Measurements from ENCODE around the gene GLI2. TPM values are rescaled to one million over a fixed set of nuclear protein-coding genes. Genes with fewer than 3 reads are reported as not detected.

Gene GLI2
- total and polyA plus RNA-seq, 9 donors, result 5.9 to 53.0 (median 36.3) TPM

DNA sequence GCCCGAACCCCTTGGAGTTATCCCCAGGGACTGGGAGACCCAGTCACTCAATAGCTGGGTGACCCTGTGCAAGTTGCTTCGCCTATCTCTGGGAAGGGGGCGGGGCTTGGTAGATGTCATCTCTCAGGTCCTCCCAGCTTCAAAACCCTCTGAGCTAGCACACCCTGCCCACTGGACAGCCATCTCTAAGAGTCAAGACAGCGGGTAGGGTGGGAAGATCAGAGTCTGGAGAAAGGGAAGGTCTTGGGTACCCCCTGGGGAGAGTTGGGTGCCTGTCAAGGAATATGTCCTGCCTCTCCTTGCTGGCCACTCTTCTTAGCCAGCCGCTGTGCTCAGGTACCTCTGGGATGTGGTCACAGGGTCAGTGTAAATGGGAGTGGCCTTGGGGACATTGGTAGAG lies 8.0 kb downstream of the GLI2 start:
- 92 to 100% (median 93%) methylated on average over 5 of the region's 5 CpGs for WGBS, 3 donors
- Histone ChIP-seq H3K27ac (no peak overlapping the region), H3K4me1 (ENCODE audit: insufficient read depth) (peaks cover 18% of the 10 kb centered on the region), H3K9me3 (no peaks in the 10 kb centered on the region), H3K27me3 (no peaks in the 10 kb centered on the region), H3K4me3 (no peak overlapping the region), H3K36me3 (no peaks in the 10 kb centered on the region)
- peak in 1 of 5 donors; percentile 23 for DNase-seq
- intact Hi-C loops (cut with DNase I), result loop anchor here in 1 of 4 donors (10.0 kb wide), 1 partner anchor 81 kb away; no protein-coding TSS in a partner anchor
- TF ChIP-seq POLR2A (IDR thresholded peaks at IDR 0.05) (no peak), EP300 (IDR thresholded peaks at IDR 0.05) (no peak)
- TF ChIP-seq, protein P1, sequence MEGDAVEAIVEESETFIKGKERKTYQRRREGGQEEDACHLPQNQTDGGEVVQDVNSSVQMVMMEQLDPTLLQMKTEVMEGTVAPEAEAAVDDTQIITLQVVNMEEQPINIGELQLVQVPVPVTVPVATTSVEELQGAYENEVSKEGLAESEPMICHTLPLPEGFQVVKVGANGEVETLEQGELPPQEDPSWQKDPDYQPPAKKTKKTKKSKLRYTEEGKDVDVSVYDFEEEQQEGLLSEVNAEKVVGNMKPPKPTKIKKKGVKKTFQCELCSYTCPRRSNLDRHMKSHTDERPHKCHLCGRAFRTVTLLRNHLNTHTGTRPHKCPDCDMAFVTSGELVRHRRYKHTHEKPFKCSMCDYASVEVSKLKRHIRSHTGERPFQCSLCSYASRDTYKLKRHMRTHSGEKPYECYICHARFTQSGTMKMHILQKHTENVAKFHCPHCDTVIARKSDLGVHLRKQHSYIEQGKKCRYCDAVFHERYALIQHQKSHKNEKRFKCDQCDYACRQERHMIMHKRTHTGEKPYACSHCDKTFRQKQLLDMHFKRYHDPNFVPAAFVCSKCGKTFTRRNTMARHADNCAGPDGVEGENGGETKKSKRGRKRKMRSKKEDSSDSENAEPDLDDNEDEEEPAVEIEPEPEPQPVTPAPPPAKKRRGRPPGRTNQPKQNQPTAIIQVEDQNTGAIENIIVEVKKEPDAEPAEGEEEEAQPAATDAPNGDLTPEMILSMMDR (IDR thresholded peaks at IDR 0.05), result no peak

DNA sequence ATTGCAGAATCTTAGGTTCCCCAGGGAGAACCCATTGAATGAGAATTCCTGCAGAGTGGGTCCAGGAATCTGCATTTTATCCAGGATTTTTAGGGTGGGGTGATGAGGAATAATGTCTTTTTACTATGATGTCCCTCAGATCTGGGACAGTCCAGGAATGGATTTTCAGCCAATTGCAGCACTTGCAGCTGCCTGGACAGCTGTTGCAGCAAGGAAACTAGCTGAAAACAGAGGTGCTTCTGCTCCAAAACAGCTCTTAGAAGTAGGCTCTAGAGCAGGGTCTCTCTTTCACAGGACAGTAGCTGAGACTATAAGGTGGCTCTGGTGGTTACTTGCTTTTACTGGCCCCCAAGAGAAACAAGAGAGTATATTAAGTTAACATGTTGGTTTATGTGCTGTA lies 9.1 kb downstream of the GLI2 start:
- H3K27me3 ChIP-seq, result no peaks in the 10 kb centered on the region
- intact Hi-C loops (cut with DNase I), result loop anchor here in 1 of 4 donors (10.0 kb wide), 1 partner anchor 80 kb away; no protein-coding TSS in a partner anchor
- DNase-seq, result no peak

DNA sequence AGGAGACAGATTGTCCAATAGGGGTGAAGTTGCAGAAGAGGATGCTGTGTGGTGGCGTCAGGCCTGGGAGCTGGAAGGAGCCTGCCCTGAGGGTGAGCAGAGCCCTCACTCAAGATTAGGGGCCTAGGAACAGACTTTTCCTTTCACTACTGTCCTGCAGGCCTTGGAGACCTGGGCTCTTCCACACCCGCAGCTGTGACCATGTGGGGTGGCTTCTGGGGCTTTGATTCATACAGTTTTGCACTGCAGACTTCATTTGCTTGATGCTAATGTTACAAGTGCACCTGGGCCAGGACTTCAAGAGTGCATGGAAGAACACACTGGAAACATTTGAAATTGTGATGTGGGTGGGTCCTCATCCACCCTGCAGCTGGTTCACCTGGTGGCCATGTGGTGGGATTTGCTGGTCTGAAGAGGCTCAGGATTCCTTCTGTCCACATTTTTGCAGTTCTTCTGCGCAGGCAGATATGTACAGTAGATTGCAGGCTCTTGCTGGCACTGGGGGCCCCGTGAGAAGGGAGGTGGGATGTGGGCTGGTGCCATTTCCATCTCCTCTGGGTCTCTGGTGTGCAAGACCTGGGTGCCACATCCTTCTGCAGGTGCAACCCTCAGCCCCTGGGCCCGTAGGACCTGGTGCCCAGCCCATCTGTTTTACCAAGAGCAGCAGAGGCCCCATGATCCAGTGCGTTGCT lies 9.9 kb downstream of the GLI2 start:
- no peak for DNase-seq
- Histone ChIP-seq H3K36me3 (no peaks in the 10 kb centered on the region), H3K27me3 (no peaks in the 10 kb centered on the region), H3K4me1 (ENCODE audit: insufficient read depth) (peaks cover 16% of the 10 kb centered on the region), H3K4me3 (no peak overlapping the region), H3K9me3 (no peaks in the 10 kb centered on the region), H3K27ac (no peak overlapping the region)
- TF ChIP-seq, protein P1 (IDR thresholded peaks at IDR 0.05), result no peak
- TF ChIP-seq POLR2A (IDR thresholded peaks at IDR 0.05) (no peak), EP300 (IDR thresholded peaks at IDR 0.05) (no peak)
- intact Hi-C loops (cut with DNase I), result loop anchor here in 1 of 4 donors (10.0 kb wide), 1 partner anchor 79 kb away; no protein-coding TSS in a partner anchor
- 91 to 95% (median 91%) methylated on average over 6 of the region's 6 CpGs for WGBS, 3 donors

More for the DNA sequence above, 9.1 kb downstream of the GLI2 start:
- TF ChIP-seq, protein P1 (IDR thresholded peaks at IDR 0.05), result no peak
- TF ChIP-seq EP300 (IDR thresholded peaks at IDR 0.05), result no peak
- no peak for TF ChIP-seq POLR2A (IDR thresholded peaks at IDR 0.05)
- Histone ChIP-seq H3K9me3 (no peaks in the 10 kb centered on the region), H3K36me3 (no peaks in the 10 kb centered on the region), H3K4me1 (ENCODE audit: insufficient read depth) (peaks cover 12% of the 10 kb centered on the region), H3K27ac (no peak overlapping the region), H3K4me3 (no peak overlapping the region)

DNA sequence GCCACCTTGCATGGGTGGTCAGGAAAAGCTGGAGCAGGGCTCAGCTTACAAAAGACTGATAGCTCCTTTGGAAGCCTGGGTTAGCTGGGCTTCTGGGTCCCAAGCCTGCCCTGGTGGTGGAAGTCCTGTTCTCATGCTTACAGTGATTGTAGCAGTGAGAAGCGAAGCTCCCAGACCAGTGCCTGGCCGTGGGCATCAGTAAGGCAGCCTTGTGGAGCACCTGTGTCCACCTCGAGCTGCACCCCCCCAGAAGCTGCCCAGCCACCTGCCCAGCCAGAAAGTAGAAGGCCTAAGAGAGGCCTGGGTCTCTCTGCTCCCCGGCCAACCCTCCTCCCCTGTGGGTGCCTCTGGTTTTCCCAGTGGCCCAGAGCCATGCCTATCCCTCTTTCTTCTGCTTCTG lies 10.5 kb downstream of the GLI2 start:
- DNase-seq, result no peak
- no peak for TF ChIP-seq EP300 (IDR thresholded peaks at IDR 0.05)
- TF ChIP-seq, protein P1 (IDR thresholded peaks at IDR 0.05), result no peak
- TF ChIP-seq POLR2A (IDR thresholded peaks at IDR 0.05), result no peak
- whole genome bisulfite sequencing, 3 donors, result 78 to 81% (median 79%) methylated on average over 4 of the region's 4 CpGs
- Histone ChIP-seq H3K36me3 (no peaks in the 10 kb centered on the region), H3K9me3 (no peaks in the 10 kb centered on the region), H3K4me1 (ENCODE audit: insufficient read depth) (peaks cover 16% of the 10 kb centered on the region), H3K4me3 (no peak overlapping the region), H3K27me3 (no peaks in the 10 kb centered on the region), H3K27ac (no peak overlapping the region)
- intact Hi-C loops (cut with DNase I), result loop anchor here in 1 of 4 donors (10.0 kb wide), 1 partner anchor 79 kb away; no protein-coding TSS in a partner anchor

All from ovary (tissue), 9 donors.